ENCODE measurements around the gene IFI35. TPM values are rescaled to one million over a fixed set of nuclear protein-coding genes. Genes with fewer than 3 reads are reported as not detected.

The IFI35 gene
- total and polyA plus RNA-seq, 9 of the 15 experiments (the other 6 are each of a cell fraction or from before 2014, with no cell fraction given): 4.4 to 13.1 (median 10.2) TPM

DNA sequence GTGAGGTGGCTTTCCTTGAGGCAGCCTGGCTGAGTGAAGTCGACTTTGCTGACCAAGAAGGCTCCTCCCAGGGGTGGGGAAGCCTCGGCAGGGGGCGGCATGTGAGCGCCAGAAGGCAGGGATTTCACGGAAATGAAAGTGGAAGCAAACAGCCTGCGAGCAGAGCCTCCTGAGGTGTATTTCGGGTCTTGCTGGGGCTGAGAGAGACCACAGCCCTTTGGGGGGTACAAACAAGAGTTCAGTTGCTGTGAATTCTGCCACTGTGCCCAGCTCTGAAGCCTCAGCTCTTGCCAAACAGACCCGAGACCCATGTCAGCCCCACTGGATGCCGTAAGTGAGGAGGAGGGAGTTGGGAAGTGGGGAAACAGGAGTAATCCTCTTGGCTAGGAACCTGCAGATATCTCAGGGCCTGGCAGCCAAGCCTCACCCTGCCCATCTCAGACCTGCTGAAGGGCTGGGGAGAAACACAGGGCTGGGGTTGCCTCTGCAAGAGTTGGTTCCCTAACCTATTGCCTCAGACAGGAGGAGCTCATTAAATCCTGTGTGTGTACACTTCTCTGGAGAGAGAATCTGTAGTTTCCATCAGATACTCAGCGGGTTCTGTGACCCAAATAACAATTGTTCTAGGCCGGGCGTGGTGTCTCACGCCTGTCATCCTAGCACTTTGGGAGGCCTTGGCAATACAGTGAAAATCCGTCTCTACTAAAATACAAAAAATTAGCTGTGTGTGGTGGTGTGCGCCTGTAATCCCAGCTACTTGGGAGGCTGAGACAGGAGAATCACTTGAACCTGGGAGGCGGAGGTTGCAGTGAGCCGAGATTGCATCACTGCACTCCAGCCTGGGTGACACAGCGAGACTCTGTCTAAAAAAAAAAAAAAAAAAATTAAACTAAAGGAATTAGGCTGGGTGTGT, at the start of gene IFI35 (continued):
- TF ChIP-seq, protein P1, sequence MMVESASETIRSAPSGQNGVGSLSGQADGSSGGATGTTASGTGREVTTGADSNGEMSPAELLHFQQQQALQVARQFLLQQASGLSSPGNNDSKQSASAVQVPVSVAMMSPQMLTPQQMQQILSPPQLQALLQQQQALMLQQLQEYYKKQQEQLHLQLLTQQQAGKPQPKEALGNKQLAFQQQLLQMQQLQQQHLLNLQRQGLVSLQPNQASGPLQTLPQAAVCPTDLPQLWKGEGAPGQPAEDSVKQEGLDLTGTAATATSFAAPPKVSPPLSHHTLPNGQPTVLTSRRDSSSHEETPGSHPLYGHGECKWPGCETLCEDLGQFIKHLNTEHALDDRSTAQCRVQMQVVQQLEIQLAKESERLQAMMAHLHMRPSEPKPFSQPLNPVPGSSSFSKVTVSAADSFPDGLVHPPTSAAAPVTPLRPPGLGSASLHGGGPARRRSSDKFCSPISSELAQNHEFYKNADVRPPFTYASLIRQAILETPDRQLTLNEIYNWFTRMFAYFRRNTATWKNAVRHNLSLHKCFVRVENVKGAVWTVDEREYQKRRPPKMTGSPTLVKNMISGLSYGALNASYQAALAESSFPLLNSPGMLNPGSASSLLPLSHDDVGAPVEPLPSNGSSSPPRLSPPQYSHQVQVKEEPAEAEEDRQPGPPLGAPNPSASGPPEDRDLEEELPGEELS (CRISPR knock-in tag; IDR thresholded peaks at IDR 0.05; ENCODE audit: borderline replicate concordance): no peak
- TF ChIP-seq, protein P2, sequence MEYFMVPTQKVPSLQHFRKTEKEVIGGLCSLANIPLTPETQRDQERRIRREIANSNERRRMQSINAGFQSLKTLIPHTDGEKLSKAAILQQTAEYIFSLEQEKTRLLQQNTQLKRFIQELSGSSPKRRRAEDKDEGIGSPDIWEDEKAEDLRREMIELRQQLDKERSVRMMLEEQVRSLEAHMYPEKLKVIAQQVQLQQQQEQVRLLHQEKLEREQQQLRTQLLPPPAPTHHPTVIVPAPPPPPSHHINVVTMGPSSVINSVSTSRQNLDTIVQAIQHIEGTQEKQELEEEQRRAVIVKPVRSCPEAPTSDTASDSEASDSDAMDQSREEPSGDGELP (CRISPR knock-in tag; IDR thresholded peaks at IDR 0.05; ENCODE audit: borderline replicate concordance): peak; percentile 50; the same call in 1 of the 2 replicates
- TF ChIP-seq FOXJ2 (tag; IDR thresholded peaks at IDR 0.05) (no peak), SAFB (IDR thresholded peaks at IDR 0.05; ENCODE audit: borderline replicate concordance, low read depth, low read length) (no peak), BACH1 (tag; IDR thresholded peaks at IDR 0.05) (no peak), MTA1 (IDR thresholded peaks at IDR 0.05; ENCODE audit: borderline replicate concordance) (no peak), ZBTB8A (IDR thresholded peaks at IDR 0.05; ENCODE audit: partially characterized antibody) (no peak), NFIX (CRISPR knock-in tag; IDR thresholded peaks at IDR 0.05; ENCODE audit: low read depth) (no peak), ZNF174 (CRISPR knock-in tag; IDR thresholded peaks at IDR 0.05) (no peak), POLR2A (conservative IDR thresholded peaks at IDR 0.05) (peak; percentile 71), ZNF143 (CRISPR knock-in tag; IDR thresholded peaks at IDR 0.05) (no peak)
- TF ChIP-seq, protein P3, sequence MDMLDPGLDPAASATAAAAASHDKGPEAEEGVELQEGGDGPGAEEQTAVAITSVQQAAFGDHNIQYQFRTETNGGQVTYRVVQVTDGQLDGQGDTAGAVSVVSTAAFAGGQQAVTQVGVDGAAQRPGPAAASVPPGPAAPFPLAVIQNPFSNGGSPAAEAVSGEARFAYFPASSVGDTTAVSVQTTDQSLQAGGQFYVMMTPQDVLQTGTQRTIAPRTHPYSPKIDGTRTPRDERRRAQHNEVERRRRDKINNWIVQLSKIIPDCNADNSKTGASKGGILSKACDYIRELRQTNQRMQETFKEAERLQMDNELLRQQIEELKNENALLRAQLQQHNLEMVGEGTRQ (CRISPR knock-in tag; IDR thresholded peaks at IDR 0.05): no peak
- TF ChIP-seq, protein P4, sequence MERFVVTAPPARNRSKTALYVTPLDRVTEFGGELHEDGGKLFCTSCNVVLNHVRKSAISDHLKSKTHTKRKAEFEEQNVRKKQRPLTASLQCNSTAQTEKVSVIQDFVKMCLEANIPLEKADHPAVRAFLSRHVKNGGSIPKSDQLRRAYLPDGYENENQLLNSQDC (CRISPR knock-in tag; IDR thresholded peaks at IDR 0.05): no peak
- TF ChIP-seq, protein P5, sequence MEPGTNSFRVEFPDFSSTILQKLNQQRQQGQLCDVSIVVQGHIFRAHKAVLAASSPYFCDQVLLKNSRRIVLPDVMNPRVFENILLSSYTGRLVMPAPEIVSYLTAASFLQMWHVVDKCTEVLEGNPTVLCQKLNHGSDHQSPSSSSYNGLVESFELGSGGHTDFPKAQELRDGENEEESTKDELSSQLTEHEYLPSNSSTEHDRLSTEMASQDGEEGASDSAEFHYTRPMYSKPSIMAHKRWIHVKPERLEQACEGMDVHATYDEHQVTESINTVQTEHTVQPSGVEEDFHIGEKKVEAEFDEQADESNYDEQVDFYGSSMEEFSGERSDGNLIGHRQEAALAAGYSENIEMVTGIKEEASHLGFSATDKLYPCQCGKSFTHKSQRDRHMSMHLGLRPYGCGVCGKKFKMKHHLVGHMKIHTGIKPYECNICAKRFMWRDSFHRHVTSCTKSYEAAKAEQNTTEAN (CRISPR knock-in tag; IDR thresholded peaks at IDR 0.05): no peak
- TF ChIP-seq, protein P6, sequence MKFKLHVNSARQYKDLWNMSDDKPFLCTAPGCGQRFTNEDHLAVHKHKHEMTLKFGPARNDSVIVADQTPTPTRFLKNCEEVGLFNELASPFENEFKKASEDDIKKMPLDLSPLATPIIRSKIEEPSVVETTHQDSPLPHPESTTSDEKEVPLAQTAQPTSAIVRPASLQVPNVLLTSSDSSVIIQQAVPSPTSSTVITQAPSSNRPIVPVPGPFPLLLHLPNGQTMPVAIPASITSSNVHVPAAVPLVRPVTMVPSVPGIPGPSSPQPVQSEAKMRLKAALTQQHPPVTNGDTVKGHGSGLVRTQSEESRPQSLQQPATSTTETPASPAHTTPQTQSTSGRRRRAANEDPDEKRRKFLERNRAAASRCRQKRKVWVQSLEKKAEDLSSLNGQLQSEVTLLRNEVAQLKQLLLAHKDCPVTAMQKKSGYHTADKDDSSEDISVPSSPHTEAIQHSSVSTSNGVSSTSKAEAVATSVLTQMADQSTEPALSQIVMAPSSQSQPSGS (CRISPR knock-in tag; IDR thresholded peaks at IDR 0.05): no peak
- TF ChIP-seq, protein P7, sequence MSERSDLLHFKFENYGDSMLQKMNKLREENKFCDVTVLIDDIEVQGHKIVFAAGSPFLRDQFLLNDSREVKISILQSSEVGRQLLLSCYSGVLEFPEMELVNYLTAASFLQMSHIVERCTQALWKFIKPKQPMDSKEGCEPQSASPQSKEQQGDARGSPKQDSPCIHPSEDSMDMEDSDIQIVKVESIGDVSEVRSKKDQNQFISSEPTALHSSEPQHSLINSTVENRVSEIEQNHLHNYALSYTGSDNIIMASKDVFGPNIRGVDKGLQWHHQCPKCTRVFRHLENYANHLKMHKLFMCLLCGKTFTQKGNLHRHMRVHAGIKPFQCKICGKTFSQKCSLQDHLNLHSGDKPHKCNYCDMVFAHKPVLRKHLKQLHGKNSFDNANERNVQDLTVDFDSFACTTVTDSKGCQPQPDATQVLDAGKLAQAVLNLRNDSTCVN (CRISPR knock-in tag; IDR thresholded peaks at IDR 0.05): no peak
- TF ChIP-seq, protein P8, sequence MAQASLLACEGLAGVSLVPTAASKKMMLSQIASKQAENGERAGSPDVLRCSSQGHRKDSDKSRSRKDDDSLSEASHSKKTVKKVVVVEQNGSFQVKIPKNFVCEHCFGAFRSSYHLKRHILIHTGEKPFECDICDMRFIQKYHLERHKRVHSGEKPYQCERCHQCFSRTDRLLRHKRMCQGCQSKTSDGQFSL (CRISPR knock-in tag; IDR thresholded peaks at IDR 0.05): no peak
- TF ChIP-seq, protein P8 (tag; IDR thresholded peaks at IDR 0.05): no peak
